GM12891 (cell line): ENCODE data around the gene AKIRIN2.

ENCODE experiments used
- DNase-seq: peaks from one replicate; pipeline ENCODE4 v3.0.0; 2011; ENCODE audit warnings: low spot score; ENCODE audit not compliant: insufficient read length
- FAIRE-seq: peaks from 2 replicates; lab custom pipeline; 2011; peaks lifted over from hg19 to GRCh38; lab: Jason Lieb, UNC
- PAX5 ChIP-seq: IDR thresholded peaks from 2 replicates; pipeline ENCODE4 v1.6.1; 2011; ENCODE audit warnings: low read length, moderate library complexity, mild to moderate bottlenecking; ENCODE audit not compliant: insufficient read depth, severe bottlenecking
- POLR2A ChIP-seq: IDR thresholded peaks from 2 replicates; pipeline ENCODE4 v1.6.1; 2011; ENCODE audit warnings: low read depth, low read length, control low read depth
- POLR2AphosphoS5 ChIP-seq: IDR thresholded peaks from 2 replicates; pipeline ENCODE4 v1.6.1; 2011; ENCODE audit warnings: low read depth, low read length, control low read depth
- POU2F2 ChIP-seq: IDR thresholded peaks from 2 replicates; pipeline ENCODE4 v1.6.1; 2011; ENCODE audit warnings: low read depth, mild to moderate bottlenecking, control low read depth, low read length, moderate library complexity
- SPI1 ChIP-seq: IDR thresholded peaks from 2 replicates; pipeline ENCODE4 v1.6.1; 2011; ENCODE audit warnings: low read depth, low read length, control low read depth
- TAF1 ChIP-seq: IDR thresholded peaks from 2 replicates; pipeline ENCODE4 v1.6.1; 2011; ENCODE audit warnings: low read depth, low read length, control low read depth

The AKIRIN2 gene

GRCh38 chr6:87731818-87732661 lies 30.0 kb upstream of the AKIRIN2 start:
- peak; percentile 78 for FAIRE-seq
- no peak for TF ChIP-seq POLR2AphosphoS5
- peak; percentile 66 for TF ChIP-seq SPI1
- DNase-seq: no peak

DNA sequence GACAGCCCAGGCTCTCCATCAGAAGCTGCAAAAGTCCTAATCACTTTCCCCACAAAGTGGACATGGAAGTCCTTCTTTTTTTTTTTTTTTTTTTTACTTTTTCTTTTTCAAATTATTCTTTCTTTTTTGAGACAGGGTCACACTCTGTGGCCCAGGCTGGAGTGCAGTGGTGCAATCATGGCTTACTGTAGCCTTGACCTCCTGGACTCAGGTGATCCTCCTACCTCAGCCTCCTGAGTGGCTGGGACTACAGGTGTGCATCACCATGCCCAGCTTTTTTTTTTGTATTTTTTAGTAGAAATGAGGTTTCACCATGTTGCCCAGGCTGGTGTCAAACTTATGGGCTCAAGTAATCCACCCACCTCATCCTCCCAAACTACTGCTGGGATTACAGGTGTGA lies 29.0 kb upstream of the AKIRIN2 start:
- DNase-seq (no peak), FAIRE-seq (no peak)
- TF ChIP-seq TAF1: no peak
- TF ChIP-seq POU2F2: no peak
- no peak for TF ChIP-seq SPI1
- no peak for TF ChIP-seq POLR2AphosphoS5
- no peak for TF ChIP-seq POLR2A
- TF ChIP-seq PAX5: no peak

DNA sequence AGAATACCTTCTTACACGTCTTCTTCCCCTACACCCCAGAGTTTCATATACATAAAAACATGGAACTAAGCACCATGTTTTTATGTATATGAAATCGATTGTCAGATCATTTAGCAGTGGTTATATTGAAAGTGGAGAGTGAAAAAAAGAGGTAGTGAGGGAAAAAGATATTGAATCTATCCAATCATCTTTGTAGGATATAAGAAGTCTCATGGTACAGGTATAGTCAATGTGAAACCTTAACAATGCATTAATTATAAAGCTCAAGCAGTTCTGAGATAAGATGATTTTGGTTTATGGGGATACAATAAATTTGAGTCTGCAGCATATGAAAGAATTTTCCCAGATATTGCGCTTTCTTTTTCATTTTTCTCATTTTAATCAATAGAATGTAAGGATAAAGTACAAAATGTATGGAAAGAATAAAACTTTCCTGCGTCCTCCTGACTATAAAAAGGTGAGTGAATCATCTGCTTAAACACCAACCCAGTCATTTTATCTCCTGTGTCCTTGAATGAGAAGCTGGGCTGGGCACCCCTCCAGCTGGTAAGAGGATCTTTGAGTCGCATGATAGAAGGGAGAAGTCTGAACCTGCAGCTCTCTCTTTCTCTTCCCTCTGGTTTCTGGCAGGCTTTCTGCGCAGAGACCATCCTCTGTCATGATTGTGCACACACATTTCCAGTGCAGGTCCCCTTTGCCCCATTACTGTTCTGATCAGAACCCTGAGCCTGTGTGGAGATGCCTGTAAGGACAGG lies 28.1 kb upstream of the AKIRIN2 start:
- DNase-seq: no peak
- no peak for FAIRE-seq
- TF ChIP-seq SPI1 (no peak), TAF1 (no peak), POLR2AphosphoS5 (no peak), POLR2A (no peak), POU2F2 (no peak), PAX5 (no peak)

GRCh38 chr6:87728706-87729105 lies 26.7 kb upstream of the AKIRIN2 start:
- TF ChIP-seq PAX5: no peak
- TF ChIP-seq POLR2AphosphoS5: no peak
- no peak for TF ChIP-seq SPI1
- no peak for TF ChIP-seq TAF1
- TF ChIP-seq POU2F2: no peak
- no peak for TF ChIP-seq POLR2A
- DNase-seq: no peak
- FAIRE-seq: no peak

DNA sequence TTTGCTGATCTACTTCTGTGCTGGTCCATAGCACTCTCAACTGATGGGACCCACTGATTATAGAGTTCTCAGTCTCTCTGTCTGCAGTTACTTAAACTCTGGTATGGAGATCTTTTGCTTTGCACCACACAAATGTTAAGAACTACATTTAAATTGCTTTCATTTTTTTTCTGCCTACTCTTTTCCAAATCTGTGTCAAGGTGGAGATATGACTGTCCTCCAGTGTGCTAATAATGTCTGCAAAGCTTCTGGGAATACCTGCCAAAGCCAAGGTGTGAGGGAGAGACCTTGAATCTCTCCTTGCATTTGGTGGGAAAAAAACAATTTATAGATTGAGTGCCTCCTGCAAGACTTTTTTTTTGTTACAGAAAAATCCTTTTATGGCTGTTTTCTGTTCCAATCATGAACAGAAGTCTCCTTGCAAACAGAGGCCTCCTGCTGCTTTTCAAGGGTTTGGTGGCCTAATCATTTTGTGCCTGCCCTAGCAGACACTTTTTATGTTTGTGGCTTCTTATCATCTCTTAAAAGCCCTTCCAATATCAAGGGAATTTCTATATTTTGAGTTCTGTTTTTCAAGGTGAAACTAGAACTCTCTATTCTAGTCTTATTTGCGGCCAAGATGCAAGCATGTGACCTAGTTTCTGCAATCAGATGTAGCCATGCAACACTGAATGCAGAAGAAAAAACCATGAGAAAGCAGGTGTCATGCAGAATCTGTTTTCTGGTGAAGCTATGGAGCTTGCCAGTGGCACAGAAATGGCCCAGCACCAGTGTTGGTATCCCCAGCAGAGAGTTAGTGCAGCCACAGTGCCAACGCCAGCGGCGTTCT lies 23.2 kb upstream of the AKIRIN2 start:
- TF ChIP-seq SPI1: peak; percentile 36; the same call in 1 of the 2 replicates
- TF ChIP-seq TAF1: 0 out of 2 replicates have a peak, but pooled peaks have one; percentile 25
- TF ChIP-seq POLR2A: 0 out of 2 replicates have a peak, but pooled peaks have one; percentile 43
- TF ChIP-seq POLR2AphosphoS5: 0 out of 2 replicates have a peak, but pooled peaks have one; percentile 21
- no peak for TF ChIP-seq POU2F2
- no peak for TF ChIP-seq PAX5
- DNase-seq (no peak), FAIRE-seq (peak; percentile 88)

- FAIRE-seq (peak; percentile 61), DNase-seq (no peak)
- TF ChIP-seq POLR2AphosphoS5 (no peak), POLR2A (no peak), POU2F2 (peak; percentile 79; the same call in 1 of the 2 replicates), SPI1 (no peak), TAF1 (no peak), PAX5 (peak; percentile 63)
Observed at GRCh38 chr6:87723170-87724078, 21.4 kb upstream of the AKIRIN2 start.

DNA sequence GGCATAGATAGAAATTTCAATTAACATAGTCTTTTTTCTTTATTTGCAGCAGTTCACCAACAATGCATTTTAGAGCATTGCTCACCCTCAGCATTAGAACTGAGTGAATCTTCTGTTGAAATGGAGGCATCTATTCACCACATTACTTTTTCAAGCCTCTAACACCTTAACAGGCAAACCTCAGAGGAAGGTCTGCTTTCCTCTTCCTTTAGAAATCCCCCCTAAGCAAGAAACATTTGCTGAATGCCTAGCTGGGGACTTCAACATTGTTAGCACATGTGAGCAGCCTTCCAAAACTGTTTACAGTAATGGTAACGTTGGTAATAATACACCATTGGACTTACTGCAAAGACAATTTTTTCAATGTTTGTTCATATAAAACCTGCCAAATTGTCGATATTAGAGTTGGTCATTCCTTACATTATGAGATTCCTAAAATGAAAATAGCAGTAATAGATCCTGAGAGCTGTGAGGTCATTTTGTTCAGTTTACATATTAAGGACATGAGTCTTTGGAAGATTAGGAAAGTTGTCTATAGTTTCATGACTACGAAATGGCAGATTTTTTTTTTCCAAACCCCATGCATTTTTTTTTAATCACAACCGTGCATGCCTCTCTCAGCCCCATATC lies 20.6 kb upstream of the AKIRIN2 start:
- DNase-seq: no peak
- FAIRE-seq: no peak
- TF ChIP-seq TAF1 (no peak), POU2F2 (no peak), SPI1 (no peak), PAX5 (no peak), POLR2A (no peak), POLR2AphosphoS5 (no peak)

DNA sequence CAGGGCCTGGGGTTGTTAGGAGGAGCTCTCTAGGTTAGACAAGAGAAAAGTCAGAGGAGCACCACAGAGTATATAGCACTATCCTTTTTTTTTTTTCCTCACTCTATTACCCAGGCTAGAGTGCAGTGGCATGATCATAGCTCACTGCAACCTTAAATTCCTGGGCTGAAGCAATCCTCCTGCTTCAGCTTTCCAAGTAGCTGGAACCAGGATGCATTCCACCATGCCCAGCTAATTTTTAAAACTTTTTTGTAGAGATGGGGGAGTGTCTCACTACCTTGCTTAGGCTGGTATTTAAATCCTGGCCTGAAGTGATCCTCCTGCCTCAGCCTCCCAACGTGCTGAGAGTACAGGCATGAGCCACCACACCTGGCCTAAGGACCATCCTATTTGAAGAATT lies 19.3 kb upstream of the AKIRIN2 start:
- TF ChIP-seq SPI1: no peak
- no peak for TF ChIP-seq PAX5
- no peak for TF ChIP-seq POLR2AphosphoS5
- TF ChIP-seq POLR2A: no peak
- no peak for TF ChIP-seq TAF1
- TF ChIP-seq POU2F2: no peak
- DNase-seq (no peak), FAIRE-seq (no peak)
